Measurements from ENCODE around the gene DENND1A. TPM values are rescaled to one million over a fixed set of nuclear protein-coding genes. Genes with fewer than 3 reads are reported as not detected.

Gene DENND1A
- total and polyA plus RNA-seq, 2 donors from 2014 or later = 16.3 to 19.6 TPM

GRCh38 chr9:123643518-123643917, 286.4 kb downstream of the DENND1A start:
- no peak for TF ChIP-seq CTCF (IDR thresholded peaks at IDR 0.05; ENCODE audit: borderline replicate concordance, extremely low read depth, insufficient read depth)
- H3K4me3 ChIP-seq (ENCODE audit: low read length in 3 of 3) = no peak overlapping the region
- peaks cover 0 to 4% (median 0%) of the 10 kb centered on the region in 3 donors for H3K4me1 ChIP-seq (ENCODE audit: control insufficient read depth in 2 of 3, insufficient read depth in 2 of 3, low read depth in 1 of 3, low read length in 3 of 3)
- no peaks in the 10 kb centered on the region for H3K27me3 ChIP-seq (ENCODE audit: control insufficient read depth, insufficient read depth, low read length)
- no peak for FAIRE-seq
- no peaks in the 10 kb centered on the region for H3K36me3 ChIP-seq (ENCODE audit: control insufficient read depth in 2 of 3, insufficient read depth in 3 of 3, low read length in 3 of 3)
- H3K9ac ChIP-seq (ENCODE audit: low read length in 3 of 3) = no peak overlapping the region
- H3K27ac ChIP-seq (ENCODE audit: low read depth in 2 of 2, low read length in 2 of 2) = no peak overlapping the region
- no peak for DNase-seq
- intact Hi-C loops (cut with DNase I) = no loop called here
- H3K9me3 ChIP-seq (ENCODE audit: control insufficient read depth in 2 of 3, insufficient read depth in 1 of 3, low read length in 3 of 3) = no peaks in the 10 kb centered on the region

- Histone ChIP-seq H3K4me3 (ENCODE audit: low read length in 3 of 3) (no peak overlapping the region), H3K36me3 (ENCODE audit: control insufficient read depth in 2 of 3, insufficient read depth in 3 of 3, low read length in 3 of 3) (no peaks in the 10 kb centered on the region), H3K27ac (ENCODE audit: low read depth in 2 of 2, low read length in 2 of 2) (peak overlapping the region in 1 of 2 donors; percentile 26), H3K27me3 (ENCODE audit: control insufficient read depth, insufficient read depth, low read length) (no peaks in the 10 kb centered on the region), H3K9me3 (ENCODE audit: control insufficient read depth in 2 of 3, insufficient read depth in 1 of 3, low read length in 3 of 3) (no peaks in the 10 kb centered on the region), H3K9ac (ENCODE audit: low read length in 3 of 3) (peak overlapping the region in 1 of 3 donors; percentile 10), H3K4me1 (ENCODE audit: control insufficient read depth in 2 of 3, insufficient read depth in 2 of 3, low read depth in 1 of 3, low read length in 3 of 3) (peaks cover 0 to 6% (median 6%) of the 10 kb centered on the region in 3 donors)
- intact Hi-C loops (cut with DNase I) = no loop called here
- TF ChIP-seq CTCF (IDR thresholded peaks at IDR 0.05; ENCODE audit: borderline replicate concordance, extremely low read depth, insufficient read depth) = no peak
- FAIRE-seq = no peak
- DNase-seq = peak in 3 of 5 donors; percentile 27 to 75 (median 62)
Observed at GRCh38 chr9:123642291-123643278, 287.3 kb downstream of the DENND1A start.

GRCh38 chr9:123640792-123641222, 289.1 kb downstream of the DENND1A start:
- H3K4me3 ChIP-seq (ENCODE audit: low read length in 3 of 3) = no peak overlapping the region
- H3K4me1 ChIP-seq (ENCODE audit: control insufficient read depth in 2 of 3, insufficient read depth in 2 of 3, low read depth in 1 of 3, low read length in 3 of 3) = peaks cover 0 to 7% (median 6%) of the 10 kb centered on the region in 3 donors
- TF ChIP-seq CTCF (IDR thresholded peaks at IDR 0.05; ENCODE audit: borderline replicate concordance, extremely low read depth, insufficient read depth) = no peak
- H3K9me3 ChIP-seq (ENCODE audit: control insufficient read depth in 2 of 3, insufficient read depth in 1 of 3, low read length in 3 of 3) = no peaks in the 10 kb centered on the region
- no peaks in the 10 kb centered on the region for H3K27me3 ChIP-seq (ENCODE audit: control insufficient read depth, insufficient read depth, low read length)
- no peak overlapping the region for H3K9ac ChIP-seq (ENCODE audit: low read length in 3 of 3)
- no peaks in the 10 kb centered on the region for H3K36me3 ChIP-seq (ENCODE audit: control insufficient read depth in 2 of 3, insufficient read depth in 3 of 3, low read length in 3 of 3)
- H3K27ac ChIP-seq (ENCODE audit: low read depth in 2 of 2, low read length in 2 of 2) = no peak overlapping the region
- intact Hi-C loops (cut with DNase I) = no loop called here
- DNase-seq (no peak), FAIRE-seq (no peak)

Measured in kidney (tissue), 14 donors.